Activated naive CD4-positive, alpha-beta T cell treated with Interleukin-2 at 50 U/mL for 16 hours (primary cell): ENCODE results near the gene FBXL3.

ENCODE experiments used
- DNase-seq: peaks from one replicate; pipeline ENCODE4 v3.0.0-alpha.2; 2020

Gene FBXL3, protein sequence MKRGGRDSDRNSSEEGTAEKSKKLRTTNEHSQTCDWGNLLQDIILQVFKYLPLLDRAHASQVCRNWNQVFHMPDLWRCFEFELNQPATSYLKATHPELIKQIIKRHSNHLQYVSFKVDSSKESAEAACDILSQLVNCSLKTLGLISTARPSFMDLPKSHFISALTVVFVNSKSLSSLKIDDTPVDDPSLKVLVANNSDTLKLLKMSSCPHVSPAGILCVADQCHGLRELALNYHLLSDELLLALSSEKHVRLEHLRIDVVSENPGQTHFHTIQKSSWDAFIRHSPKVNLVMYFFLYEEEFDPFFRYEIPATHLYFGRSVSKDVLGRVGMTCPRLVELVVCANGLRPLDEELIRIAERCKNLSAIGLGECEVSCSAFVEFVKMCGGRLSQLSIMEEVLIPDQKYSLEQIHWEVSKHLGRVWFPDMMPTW

DNA sequence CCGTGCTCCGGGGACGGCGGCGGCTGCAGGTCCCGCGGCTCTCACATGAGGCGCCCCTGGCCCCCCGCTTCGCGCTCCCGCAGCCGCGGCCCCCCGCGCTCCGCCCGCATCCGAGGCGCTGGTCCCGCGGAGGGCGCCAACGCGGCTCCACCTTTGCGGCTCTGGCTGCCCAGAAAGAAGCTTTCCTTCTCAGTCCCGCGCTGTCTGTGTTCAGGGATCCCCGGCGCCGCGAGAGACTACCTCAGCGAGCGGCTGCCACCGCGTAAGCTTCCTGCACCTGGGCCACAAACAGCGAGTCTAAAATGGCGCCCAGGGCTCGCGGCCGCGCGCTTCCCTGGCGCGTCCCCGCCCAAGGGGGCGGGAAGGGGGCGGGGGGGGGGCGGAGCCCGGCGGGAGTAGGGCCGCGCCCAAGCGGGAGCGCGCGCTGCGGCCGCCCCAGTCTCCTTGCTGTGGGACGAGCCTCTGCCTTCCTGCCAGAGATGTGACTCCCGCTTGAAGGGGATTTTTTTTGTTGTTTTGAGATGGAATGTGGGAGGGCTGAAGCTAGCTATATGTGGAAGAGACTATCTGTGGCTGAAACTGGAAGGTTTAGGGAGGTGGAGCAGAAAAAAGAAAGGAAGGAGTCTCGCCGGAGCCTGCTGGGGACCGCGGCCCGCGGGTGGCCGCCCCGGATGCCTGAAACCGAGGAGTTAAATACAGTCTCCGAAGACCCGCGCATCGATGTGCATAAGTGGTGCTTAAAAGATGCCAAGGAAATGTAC lies at the start of gene FBXL3:
Gene FBXL3, minus strand, starts transcription at position 299 of the 761 bp plus-strand sequence. CDS start 5,299 bp downstream, outside the sequence.
- DNase-seq: peak; percentile 83

DNA sequence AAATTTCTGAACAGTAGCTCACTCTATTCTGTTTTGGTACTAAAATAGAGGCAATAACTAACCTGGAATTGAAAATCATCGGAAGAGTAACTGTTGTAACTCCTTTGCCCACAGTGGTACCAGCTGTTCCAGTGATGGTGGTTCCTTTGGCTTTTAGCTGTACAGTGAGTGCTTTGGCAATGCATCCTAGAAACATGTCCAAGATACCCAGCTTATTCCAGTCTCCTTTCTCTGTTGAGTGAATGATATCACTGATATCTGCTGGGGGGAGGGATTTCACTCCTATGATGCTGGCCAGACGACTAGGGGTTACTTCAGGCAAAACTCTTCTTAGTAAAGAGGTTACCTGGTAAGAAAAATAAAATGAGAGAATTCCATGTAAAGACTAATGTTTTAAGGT lies 40.6 kb upstream of the FBXL3 start:
- DNase-seq: no peak

DNA sequence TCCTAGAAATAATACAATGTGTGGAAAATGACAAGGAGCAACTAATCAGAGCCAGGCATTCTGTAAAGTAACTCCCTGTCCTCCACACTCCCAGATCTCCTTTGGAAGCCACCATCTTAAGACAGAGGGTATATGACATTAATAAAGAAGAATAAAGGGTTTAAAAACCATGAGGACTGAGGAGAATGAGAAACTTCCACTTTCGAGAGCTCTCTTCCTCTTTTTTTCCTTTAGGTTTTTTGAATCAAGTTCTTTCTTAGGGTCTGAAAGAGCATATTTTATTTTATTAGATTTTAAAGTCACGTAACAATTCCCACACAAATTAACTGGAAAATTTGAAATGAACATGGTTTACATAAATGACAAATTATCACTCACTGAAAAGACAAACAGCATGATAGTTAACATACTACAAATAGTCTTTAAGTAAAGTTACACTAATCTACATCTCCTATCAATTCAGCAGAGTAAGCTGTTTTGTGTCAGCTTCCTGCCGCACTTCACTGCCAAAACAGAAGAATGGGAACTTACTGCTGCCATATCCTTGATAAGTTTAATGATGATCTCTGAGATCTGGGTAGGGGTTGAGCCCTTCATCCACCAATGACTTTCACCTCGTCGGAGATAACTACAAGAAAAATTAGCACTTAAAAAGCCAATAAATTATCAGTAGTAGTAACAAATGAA lies 38.6 kb upstream of the FBXL3 start:
- DNase-seq: no peak

DNA sequence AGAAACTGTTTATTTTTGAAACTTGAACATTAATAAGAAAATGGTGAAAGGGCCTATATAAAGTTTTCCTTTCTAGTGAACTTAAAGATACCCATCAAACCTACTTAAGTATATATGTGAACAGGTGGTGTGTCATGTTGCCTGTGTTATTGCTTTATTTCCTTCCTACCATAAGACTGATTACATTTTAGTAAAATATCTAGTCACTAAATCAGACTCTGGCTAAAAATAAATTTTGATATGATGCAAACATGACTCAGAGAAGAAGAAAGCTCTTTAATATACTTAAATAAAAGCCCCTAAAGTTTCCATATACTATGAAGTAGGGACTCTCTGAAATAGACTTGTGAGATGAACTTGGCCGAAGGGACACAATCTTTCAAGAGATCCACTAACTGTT lies 35.1 kb upstream of the FBXL3 start:
- no peak for DNase-seq

DNA sequence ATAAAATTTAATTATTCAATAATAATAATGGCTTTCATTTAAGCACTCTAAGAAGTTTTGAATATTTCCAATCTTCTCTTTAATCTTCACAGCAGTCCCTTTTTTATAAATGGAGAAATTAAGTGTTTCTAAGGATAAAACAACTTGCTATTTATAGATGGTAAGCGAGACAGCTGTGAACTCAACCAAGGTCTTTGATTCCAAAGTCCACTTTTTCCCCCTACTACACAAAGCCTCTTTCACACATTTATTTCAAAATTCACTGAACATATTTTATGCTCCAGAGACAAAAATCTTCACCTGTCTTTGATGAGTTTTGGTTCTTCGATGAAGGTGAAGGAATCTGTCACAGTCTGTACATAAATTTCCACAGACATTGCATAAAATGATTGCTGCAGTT lies 34.4 kb upstream of the FBXL3 start:
- DNase-seq: no peak

DNA sequence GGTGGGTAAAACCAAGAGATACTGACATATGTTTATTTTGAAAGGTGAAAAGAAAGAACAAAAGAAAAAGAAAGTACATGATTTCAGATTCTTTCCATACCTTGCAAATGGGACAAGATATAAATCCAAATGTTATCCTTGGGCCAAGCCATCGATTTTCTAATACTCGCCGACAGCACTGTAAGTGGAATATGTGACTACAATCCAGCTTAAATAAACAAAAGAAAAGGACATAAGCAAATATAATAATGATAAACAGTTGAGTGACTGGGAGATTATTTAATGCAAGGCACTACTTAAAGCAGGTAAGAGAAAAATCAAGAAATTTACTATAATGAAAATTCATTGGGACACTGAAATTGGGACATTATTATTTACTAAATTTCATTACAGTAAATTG lies 29.9 kb upstream of the FBXL3 start:
- DNase-seq: no peak

DNA sequence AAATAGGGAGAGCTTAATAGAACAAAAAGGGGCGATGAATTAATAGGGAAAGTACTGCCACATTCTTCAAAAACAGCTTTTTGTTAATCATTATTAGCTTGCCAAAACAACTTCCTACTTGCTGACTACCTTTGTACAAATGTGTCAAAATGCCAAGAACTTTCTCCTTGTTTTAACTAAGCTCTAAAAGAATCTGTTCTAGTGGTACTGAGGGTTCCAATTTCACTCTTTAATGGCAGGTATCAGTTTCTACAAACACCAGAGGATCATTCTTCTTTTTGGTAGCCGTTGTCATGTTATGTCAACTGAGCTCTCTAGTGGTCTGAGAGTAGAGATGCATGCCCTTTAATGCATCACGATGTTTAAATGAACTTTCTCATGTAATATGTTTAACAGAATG lies 29.4 kb upstream of the FBXL3 start:
- DNase-seq: no peak

DNA sequence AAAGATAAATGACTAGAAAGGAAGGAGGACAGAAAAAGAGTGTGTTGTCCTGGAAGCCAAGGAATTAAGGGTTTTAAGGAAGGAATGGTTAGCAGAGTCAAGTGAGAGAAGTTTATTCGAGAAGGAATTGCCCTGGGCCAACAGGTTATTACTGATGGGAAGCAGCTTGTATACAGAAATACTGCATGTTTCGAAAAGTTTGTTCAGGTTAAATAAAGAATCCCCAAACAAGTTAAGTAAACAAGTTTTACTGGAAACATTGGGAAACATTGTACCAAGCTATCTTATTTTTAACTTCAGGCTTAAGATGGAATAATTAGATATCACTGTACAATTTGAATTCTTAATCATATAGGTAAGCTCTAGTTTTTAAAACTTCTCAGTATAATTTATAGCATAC lies 28.2 kb upstream of the FBXL3 start:
- no peak for DNase-seq

DNA sequence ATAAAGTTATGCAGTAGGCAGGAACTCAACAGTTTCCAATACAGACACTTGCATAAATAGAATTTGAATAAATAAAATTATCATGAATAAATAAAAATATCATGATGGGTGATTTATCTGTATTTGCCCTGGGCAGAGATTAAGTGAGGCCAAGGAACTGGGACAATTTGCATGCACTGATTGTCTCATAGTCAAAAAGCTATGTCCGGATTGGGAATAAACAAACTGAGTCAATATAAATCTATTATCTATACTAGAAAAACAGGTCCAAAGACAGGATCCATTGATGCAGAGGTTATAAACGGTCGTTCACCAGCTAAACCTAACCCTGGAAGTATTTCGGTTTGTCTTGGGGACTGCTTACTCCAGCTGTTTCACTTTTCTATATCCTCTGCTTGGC lies 26.2 kb upstream of the FBXL3 start:
- DNase-seq: no peak

DNA sequence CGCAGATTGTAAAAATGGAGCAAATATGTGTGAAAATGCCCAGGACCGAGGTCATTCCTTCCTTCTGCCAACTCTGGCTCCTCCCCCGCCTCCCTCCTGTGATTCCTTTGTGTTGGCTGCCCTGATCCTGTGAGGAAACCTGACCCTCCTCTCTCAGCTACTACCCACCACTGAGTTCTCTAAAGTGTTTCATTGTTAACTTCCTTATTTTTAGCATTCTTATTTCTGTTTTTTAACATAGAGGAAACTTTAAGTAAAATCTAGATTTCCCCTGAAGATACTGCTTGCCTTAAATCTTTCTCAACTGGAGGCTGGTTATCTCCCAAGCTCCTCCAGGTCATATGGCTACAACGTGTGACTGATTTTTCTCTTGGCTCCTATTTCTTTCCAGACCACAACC lies 21.7 kb upstream of the FBXL3 start:
- no peak for DNase-seq

DNA sequence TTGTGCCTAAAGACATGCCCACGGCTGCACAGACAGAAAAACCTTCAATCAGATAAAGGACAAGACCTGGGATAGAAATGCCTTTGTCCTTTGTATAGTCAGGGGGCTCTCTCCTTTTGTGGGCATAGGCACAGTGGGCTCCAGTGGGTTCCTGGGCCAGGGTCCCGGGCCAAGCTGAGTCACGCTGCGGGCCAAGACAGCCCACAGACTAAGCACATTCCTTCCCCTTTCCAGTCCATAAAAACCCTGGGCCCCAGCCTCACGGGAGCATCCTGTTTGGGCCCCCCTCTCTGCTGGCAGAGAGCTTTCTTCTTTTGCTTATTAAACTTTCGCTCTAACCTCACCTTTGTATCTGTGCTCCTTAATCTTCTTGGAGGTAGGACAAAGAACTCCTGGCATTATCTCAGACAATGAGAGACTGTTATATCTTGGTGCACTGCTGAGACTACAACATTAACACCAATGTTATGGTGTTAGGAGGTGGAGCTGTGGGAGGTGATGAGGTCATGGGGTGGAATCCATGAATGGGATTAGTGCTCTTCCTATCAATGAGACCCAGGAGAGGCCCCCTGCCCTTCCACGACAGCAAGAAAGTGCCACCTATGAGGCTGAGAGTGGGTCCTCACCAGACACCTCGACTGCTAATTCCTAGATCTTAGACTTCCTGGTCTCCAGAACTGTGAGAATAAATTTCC lies 20.8 kb upstream of the FBXL3 start:
- DNase-seq: no peak

DNA sequence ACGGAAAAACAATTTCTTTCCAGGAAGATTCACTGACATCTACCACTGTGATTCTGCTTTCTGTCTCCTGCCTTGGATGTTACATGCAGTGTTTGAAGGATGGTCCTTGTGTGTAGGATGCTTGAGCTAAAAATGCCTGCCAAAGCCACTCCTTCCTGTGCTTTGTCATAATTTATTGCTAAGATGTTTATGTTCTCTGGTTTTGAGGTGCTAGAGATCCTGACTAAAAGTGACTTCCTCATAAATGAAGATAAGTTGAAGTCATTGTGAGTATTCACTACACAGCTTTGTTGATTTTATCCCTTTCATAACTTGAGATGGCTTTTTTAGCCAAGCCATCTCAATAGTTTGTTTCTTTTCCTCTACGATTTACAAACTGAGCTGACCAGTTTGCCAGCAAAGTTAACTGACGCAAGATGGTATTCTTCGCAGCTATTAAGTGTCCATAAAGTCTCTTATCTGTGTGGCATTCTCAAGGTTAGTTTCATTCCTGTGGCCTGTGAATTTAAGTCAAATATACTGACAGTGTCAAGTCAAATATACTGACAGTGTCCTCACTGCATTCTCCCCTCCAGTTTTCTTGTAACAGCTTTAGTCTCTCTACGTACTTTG lies 15.7 kb upstream of the FBXL3 start:
- no peak for DNase-seq

DNA sequence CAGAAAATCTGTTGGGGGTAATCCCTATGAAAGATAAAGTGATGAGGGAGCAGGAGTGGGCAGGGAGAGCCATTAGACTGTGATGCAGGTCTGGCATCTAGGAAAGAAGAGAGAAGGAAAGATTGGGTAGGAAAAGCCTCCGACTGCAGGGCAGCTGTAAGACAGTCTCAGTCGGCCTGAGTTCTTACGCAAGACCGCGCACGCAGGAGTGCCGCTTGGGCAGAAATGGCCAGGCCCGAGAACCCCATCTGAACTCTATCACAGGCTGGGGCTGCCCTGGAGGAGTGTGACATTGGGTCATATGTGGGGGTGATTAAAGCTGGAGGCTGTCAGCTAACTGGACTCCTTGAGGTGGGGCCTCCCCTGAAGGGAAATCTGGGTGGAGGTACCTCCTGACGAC lies 13.9 kb upstream of the FBXL3 start:
- DNase-seq: no peak

DNA sequence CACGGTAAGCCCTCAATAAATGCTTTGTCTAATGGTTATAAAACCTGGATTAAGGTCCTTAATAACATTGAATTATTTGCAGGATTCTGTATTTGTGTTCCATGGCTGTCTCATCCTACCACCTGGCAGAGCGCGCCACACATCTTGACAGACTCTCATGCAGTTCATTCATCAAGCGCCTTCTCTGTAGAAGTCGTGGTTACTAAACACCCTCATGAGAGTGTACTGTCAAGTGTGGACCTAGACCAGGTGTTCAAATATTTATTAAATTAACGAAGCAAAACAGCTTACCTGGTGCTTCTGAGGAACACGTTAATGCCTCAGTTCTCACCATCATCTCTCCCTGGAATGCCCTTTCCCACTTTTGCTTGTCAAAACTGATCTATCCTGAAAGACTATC lies 13.1 kb upstream of the FBXL3 start:
- DNase-seq: no peak

DNA sequence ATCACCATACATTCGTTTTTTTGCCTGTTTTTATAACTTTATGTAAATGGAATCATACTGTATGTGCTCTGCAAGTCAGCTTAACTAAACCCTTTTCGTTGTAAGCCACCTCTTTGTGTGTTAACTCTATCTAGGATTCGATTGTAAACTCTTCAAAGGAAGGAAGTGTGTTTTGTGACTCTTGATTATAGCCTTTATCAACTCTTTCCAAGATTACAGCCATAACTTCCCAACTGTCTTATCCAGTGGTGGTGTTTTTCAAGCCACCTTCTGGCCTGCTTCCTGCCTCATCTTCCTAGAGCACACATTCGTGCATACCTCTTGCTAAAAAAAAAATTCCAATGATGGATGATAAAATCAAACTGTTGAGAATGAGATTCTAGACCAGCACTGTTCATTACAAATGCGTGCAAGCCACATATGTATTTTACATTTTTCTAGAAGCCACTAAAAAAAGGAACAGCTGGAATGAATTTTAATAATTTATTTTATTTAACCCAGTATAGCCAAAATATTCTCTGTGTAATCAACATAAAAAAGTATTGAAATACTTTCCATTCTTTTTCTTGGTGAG lies 12.0 kb upstream of the FBXL3 start:
- no peak for DNase-seq

DNA sequence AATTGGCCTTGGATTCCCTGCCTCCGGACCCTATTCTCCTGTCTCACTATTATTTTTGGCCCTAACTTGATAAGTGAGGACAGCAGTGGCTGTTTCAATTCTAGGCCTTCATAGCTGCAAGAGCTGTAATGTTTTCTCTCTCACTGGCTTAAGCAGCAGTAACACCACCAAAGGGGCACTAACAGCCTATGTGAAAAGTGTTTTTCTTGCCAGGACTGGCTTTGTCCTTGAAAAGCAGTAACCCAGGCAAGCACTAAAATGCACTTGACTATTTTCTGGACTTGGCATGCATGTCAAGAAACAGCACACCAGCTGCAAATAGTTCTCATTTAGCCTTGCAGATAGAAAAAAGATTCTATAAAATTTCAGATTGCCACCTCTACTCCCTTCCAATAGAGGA lies 9.3 kb upstream of the FBXL3 start:
- no peak for DNase-seq

DNA sequence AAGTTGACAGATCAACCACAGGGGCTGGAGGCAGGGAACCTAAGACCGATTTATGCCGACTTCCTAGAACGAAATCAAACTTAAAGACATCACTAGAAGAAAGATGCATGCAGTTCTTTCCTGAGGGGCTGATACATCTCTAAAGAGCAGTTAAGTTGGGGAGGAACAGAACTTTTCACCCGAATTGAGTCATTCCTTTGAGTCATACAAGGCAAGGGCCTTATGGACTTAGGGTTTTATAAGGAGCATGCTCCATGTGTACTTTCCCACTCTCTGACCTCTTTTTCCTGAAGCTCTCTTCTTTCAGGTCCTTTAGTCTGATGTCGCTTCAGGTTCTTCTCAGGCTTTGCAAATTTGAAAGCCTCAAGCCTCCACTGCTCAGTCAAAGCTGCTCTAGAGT lies 7.9 kb upstream of the FBXL3 start:
- no peak for DNase-seq

DNA sequence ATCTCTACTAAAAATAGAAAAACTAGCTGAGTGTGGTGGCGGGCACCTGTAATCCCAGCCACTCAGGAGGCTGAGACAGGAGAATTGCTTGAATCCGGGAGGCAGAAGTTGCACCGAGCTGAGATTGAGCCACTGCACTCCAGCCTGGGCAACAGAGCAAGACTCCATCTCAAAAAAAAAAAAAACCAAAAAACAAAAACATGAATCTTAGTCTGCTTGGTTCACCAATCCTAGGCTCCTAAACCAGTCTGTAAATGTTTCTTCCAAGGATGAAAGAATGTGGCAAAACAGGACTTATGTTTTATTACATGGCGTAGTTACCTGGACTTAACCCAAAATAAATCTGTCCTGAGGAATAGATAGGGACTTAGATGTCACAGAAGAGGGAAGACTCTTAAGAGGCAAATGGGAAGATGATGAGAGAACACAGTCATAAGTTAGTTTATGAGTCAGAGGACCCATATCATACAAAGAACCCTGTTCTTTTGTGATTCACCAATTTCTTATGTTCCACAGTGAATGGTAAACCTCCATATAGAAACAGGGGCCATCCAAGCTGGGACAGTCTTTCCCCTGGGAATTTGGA lies 6.9 kb upstream of the FBXL3 start:
- DNase-seq: no peak

DNA sequence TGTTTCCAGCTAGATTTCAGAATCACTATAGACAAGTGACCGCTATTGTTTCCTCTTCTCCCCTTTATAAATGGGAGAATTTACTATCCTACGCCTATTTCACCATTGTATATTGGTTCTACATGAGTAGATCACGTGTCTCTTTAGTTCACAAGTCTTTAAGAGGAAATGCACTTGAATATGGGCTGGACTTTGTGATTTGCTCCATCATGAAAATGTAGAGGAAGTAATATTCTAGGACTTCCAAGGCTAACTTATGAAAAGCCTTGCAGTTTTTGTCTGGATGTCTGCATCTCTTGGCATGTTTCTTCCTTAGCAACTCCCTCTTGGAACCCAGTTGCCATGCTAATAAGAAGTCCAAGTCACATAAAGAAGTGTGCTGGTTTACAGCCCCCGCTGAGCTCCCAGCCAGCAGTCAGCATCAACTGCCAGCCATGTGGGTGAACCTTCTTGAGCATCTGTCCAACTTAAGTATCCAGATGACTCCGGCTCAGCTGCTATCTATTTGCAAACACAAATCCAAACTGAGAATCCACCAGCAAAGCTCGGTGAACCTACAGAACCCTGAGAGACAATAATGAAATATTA lies 4.8 kb upstream of the FBXL3 start:
- no peak for DNase-seq

DNA sequence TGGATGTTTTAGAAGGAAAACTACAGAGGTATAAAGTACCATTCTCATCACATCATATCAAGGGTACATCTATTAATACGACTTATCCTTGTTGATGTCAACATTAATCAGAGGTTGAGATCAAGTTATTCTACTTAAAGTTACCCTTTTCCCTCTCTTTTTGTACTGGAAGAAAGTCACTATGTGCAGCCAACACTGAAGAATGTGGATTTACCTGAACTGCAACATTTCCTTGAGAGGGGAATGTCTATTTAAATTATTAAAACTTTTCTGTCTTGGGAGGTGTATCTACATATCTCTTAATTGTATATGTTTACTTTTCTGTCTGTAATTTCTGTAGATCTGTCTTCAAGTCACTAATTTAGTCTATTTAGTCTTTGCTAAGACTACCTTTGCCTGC lies 2.5 kb upstream of the FBXL3 start:
- DNase-seq: no peak

DNA sequence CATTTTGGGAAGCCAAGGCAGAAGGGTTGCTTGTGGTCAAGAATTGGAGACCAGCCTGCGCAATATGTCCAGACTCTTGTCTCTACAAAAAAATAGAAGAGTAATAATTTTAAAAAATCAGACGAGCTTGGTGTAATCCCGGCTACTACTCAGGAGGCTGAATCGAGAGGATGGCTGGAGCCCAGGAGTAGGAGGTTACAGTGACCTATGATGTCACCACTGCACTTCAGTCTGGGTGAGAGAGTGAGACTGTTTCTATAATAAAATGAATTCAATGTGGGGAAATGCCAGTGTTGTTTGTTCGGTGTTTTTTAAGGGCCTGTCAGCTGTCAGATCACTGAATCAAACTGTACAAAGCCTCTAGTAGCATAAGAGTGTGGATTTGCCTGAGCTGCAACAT lies 1.2 kb upstream of the FBXL3 start:
- no peak for DNase-seq
